Ureter (tissue), 1 donor: ENCODE measurements around the gene PMIS2. TPM values are rescaled to one million over a fixed set of nuclear protein-coding genes. Genes with fewer than 3 reads are reported as not detected.

Experiments used
- DNase-seq: peaks from one replicate; pipeline ENCODE4 v3.0.0-alpha.2; 2020; ENCODE audit warnings: low spot score
- total RNA-seq: library from RNA; stranded (reverse); gene quantifications from one replicate; pipeline ENCODE4 v1.2.4, GENCODE V29; 2023
- donor health status: DM: yes; HTN: yes; CAD: no.

PMIS2 gene
- total RNA-seq = not detected

- no peak for DNase-seq
Observed at GRCh38 chr19:35585848-35586247, at the start of gene PMIS2. Gene PMIS2, plus strand, starts transcription at chr19:35586173. Its CDS starts 87 bp downstream, at chr19:35586260.

- no peak for DNase-seq
Observed at GRCh38 chr19:35539314-35539713, 46.7 kb upstream of the PMIS2 start.

- DNase-seq = no peak
Observed at GRCh38 chr19:35539850-35540249, 46.1 kb upstream of the PMIS2 start.

GRCh38 chr19:35540356-35540927 is 45.5 kb upstream of the PMIS2 start:
- DNase-seq = no peak

- no peak for DNase-seq
Observed at GRCh38 chr19:35542209-35542608, 43.8 kb upstream of the PMIS2 start.

- no peak for DNase-seq
Observed at GRCh38 chr19:35543280-35544109, 42.5 kb upstream of the PMIS2 start.

GRCh38 chr19:35544110-35544802 is 41.7 kb upstream of the PMIS2 start:
- no peak for DNase-seq

- peak; percentile 94 for DNase-seq
Observed at GRCh38 chr19:35545001-35545854, 40.7 kb upstream of the PMIS2 start, which contains the start of gene TMEM147. Gene TMEM147, plus strand, starts transcription at chr19:35545626. Its CDS starts 114 bp downstream, at chr19:35545740.

GRCh38 chr19:35545855-35546381 is 40.1 kb upstream of the PMIS2 start:
- no peak for DNase-seq

- no peak for DNase-seq
Observed at GRCh38 chr19:35546532-35546931, 39.4 kb upstream of the PMIS2 start.

- no peak for DNase-seq
Observed at GRCh38 chr19:35549174-35549788, 36.7 kb upstream of the PMIS2 start.

GRCh38 chr19:35549879-35550523 is 36.0 kb upstream of the PMIS2 start:
- DNase-seq = no peak

- no peak for DNase-seq
Observed at GRCh38 chr19:35551091-35551810, 34.7 kb upstream of the PMIS2 start.

- DNase-seq = no peak
Observed at GRCh38 chr19:35552534-35553384, 33.2 kb upstream of the PMIS2 start.

GRCh38 chr19:35553385-35554000 is 32.5 kb upstream of the PMIS2 start:
- DNase-seq = no peak

GRCh38 chr19:35554076-35554475 is 31.9 kb upstream of the PMIS2 start:
- no peak for DNase-seq

GRCh38 chr19:35555301-35556005 is 30.5 kb upstream of the PMIS2 start:
- DNase-seq = no peak
